Activated CD8-positive, alpha-beta memory T cell treated with anti-CD3 and anti-CD28 coated beads, Interleukin-2, amount 50 U/mL, for 48 hours (primary cell): ENCODE measurements around the gene PRMT9.

Experiments
- DNase-seq: peaks from one replicate; pipeline ENCODE4 v3.0.0-alpha.2; 2020

PRMT9 gene

GRCh38 chr4:147678796-147679549 is 5.0 kb downstream of the PRMT9 start:
- DNase-seq: no peak

- DNase-seq: no peak
Observed at GRCh38 chr4:147678106-147678505, 5.9 kb downstream of the PRMT9 start.

DNA sequence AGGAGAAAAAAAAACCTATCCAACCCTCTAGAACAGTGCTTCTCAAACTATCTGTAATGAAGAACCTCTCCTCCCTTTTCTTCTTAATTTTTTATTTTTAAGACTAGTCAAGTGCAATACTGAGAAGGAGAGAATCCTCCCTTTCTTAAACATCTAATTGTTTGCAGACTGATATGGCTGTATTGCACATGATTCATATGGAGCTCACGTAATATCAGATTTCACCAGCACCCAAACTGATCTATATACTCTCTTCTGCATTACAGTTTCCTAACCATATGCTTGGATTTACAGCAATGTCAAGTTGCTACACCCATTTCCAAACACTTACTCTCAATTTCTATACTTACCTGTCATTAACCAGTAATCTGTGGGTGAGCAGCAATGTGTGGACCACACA is 9.5 kb downstream of the PRMT9 start:
- no peak for DNase-seq

DNA sequence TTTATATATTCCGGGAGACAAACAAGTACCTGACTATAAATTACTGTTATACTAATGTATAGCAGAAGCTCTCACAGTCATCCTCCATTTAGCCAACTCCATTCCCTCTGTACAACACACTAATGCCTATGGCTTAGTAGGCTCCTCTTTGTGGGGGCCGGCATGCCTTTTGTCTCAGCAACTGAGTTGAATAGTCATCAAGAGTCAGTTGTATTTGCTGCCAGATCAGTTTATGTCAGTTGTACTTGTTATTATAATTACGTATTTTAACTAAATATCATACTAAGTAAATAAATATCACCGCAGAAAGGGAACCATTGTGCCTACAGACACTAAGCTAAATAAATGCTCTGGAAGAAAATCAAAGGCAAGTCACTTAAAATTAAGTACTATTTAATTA is 9.9 kb downstream of the PRMT9 start:
- DNase-seq: no peak

DNA sequence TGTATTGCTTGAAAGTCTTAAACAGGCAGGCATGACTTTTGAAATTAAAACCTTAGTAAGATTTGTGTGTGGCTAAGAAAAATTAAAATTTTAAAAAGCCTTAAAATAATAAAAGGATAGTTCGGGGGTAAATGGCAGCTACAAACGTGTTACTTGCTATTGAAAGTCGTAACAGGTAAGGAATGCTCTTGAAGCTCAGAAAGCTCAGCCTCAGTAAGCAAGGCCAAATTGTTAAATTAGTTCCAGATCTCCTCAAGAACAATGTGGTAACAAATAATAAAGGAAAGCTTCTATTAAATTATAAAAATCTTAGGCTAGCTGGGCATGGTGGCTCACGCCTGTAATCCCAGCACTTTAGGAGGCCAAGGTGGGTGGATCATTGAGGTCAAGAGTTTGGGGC is 25.5 kb downstream of the PRMT9 start:
- no peak for DNase-seq

DNA sequence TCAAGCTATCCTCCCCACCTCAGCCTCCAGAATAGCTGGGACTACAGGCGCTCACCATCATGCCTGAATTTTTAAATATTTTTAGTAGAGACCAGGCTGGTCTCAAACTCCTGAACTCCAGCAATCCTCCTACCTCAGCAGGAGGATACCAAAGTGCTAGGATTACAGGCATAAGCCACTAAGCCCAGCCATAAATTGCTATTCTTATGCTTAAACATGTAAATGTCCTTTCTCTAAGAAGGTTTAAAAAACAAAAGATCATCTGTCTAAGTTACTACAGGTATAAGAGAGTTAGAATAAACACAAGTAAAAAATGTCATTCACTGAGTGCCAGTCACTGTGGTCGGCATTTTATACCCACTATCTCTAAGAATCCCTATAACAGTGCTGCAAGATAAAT is 28.3 kb downstream of the PRMT9 start:
- no peak for DNase-seq

GRCh38 chr4:147651563-147651962 is 32.4 kb downstream of the PRMT9 start:
- no peak for DNase-seq

DNA sequence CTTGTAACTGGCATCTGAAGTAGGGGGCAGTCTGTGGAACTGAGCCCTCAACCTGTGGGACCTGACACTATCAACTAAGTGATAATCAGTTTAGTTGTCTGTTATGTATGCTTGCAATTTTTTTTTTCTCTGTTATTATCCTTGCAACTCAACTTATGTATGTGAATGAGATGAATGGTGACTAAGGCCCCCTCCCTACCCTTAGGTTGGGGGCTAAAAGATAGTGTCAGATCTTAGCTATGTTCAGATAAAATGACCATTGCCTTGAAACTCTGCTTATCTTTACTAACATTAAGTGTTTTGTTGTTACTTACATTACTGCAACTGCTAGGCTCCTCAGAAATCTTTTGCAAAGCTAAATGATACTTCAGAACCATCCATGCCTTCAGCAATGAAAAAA is 35.3 kb downstream of the PRMT9 start:
- no peak for DNase-seq

DNA sequence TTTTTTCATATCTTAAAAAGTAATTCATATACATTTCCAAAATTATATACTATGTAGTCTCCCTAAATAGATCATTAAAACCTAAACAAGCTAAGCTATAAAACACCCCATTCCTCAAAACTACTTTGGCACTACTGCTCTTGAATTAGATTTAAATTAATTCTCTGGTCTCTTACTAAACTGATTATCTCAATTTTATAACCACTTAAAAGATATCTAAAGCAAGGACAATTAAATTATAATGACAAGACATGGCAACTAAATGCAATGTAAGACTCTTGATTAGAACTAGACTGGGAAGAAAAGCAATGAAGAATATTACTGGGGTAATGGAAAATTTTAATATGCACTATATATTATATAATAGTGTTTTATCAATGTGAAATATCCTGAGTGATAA is 38.9 kb downstream of the PRMT9 start:
- no peak for DNase-seq

- DNase-seq: no peak
Observed at GRCh38 chr4:147644471-147644870, 39.5 kb downstream of the PRMT9 start.

- no peak for DNase-seq
Observed at GRCh38 chr4:147643616-147644015, 40.3 kb downstream of the PRMT9 start.

- no peak for DNase-seq
Observed at GRCh38 chr4:147640331-147640730, 43.6 kb downstream of the PRMT9 start.

GRCh38 chr4:147639388-147639787 is 44.6 kb downstream of the PRMT9 start:
- no peak for DNase-seq

DNA sequence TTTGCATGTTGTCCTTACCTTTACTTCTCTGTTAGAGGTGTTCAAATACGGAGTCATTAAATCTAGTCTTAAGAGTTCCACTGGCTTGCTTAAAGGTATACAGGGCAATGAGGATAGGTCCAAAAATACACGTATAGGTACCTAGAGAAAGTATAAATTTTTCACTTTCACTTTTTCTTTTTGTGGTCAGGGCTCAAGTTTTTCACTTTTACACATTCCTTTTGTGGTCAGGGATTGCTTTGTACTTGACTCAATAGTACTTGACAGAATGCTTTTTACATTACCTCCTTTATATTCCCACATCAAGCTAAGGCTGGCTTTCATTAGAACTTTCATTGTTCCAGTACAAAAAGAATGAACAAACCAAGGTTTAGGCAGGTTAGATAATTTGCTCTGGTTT is 45.0 kb downstream of the PRMT9 start:
- DNase-seq: no peak

GRCh38 chr4:147638365-147638764 is 45.6 kb downstream of the PRMT9 start:
- no peak for DNase-seq

DNA sequence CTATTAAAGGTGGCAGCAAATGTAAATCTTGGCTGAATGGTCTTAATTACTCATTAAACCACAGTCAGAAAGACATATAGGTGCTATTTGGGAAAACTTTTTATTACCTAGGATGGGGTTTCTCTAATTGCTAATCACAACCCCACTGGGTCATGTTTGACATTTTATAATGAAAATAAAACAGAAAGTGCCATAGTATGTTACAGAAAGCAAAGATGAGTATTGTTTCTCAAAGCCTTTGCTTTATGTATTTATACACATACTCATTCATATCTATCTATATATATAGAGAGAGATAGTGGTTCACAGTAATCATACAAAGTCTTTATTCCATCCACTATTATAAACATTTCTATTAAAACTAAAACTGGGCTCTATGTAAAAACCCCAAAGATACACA is 48.6 kb downstream of the PRMT9 start:
- no peak for DNase-seq

DNA sequence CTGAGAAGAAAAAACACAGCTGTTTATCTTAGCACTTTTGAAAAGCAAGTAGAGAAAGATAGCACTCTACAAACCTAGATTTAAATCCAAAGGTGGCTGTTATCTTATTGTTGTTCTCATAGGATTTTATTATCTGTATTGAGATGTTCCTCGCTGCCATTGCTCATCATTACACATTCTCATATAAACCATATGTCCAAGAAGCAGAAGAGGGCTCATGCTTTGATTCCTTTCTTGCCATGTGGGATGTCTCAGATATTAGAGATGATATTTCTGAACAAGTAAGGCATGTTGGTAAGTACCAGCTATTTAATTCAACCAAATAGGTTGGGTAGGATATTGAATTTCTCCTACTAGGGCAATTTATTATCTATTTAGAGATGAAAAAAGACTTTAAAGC is 50.3 kb downstream of the PRMT9 start:
- DNase-seq: no peak

DNA sequence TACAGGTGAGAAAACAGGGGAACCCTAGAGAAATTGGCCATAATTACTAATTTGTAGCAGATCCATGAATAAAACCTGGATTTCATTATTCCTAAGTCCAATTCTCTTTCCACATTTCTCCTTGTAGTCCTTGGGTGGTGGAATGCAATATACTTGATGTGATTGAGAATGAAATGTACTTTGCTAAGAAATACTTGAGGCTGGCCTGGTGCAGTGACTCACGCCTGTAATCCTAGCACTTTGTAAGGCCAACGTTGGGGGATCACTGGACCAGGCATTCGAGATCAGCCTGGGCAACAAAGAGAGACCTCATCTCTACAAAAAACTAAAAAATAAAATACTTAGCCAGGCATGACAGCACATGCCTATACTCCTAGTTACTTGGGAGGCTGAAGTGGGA is 50.9 kb downstream of the PRMT9 start:
- no peak for DNase-seq

GRCh38 chr4:147629783-147630730 is 53.9 kb downstream of the PRMT9 start:
- DNase-seq: no peak

GRCh38 chr4:147628415-147628814 is 55.5 kb downstream of the PRMT9 start:
- DNase-seq: no peak

GRCh38 chr4:147626903-147627302 is 57.1 kb downstream of the PRMT9 start:
- no peak for DNase-seq

GRCh38 chr4:147625733-147626132 is 58.2 kb downstream of the PRMT9 start:
- no peak for DNase-seq

DNA sequence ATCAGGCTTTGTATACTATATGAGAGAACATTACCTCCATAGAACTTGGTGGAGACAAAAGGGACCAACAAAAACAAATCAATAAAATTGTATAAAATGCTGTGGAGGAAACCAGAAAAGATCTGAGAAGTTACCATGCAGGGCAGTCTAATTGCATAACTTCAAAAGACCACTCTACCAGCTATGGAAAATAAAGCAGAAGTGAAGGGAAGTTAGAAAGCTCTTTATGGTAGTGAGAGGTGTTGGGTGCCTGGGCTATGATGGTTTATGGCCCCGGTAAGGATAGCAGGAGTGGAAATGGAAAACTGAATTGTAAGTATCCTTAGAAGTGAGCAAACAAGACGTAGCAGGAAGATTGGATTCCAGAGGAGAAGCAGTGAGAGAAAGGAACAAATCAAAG is 63.6 kb downstream of the PRMT9 start:
- no peak for DNase-seq
